ENCODE data around the gene ZNF563. TPM values are rescaled to one million over a fixed set of nuclear protein-coding genes. Genes with fewer than 3 reads are reported as not detected.

The ZNF563 gene
- total and polyA plus RNA-seq, 2 donors (not counting 1 experiment from before 2014, with no cell fraction given) = 1.5 to 7.3 TPM

DNA sequence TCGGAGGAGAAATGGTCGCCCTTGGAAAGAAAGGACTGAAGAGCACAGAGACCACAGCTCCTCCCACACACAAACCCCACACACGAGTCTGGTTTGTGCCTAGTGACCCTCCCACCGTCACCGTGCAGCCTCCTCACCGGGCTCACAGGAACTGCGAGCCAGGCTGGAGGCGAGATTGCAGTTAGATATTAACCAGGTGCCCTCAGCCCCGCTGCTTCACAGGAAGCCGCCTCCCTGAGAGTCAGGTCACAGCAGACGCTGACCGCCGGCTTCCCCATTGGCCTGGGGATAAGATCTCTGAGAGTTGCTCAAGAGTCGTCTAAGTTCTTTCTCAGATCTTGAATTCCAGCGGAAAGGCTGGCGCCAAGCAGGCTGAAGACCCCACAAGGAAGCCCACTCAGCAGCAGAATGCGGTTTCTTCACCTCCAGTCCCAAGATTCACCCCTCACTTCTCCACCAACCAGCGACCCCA lies 39.6 kb downstream of the ZNF563 start:
- Histone ChIP-seq H3K79me2 (ENCODE audit: control insufficient read depth, insufficient read depth, low read length) (peaks cover 58% of the 10 kb centered on the region), H3K27me3 (replicated peaks in 1 of 4; ENCODE audit: control extremely low read depth in 1 of 4, control insufficient read depth in 3 of 4, insufficient read depth in 4 of 4, low read length in 3 of 4) (no peaks in the 10 kb centered on the region), H3K9me3 (ENCODE audit: control extremely low read depth in 1 of 3, control insufficient read depth in 2 of 3, insufficient read depth in 1 of 3, low read length in 2 of 3) (no peaks in the 10 kb centered on the region), H3K4me1 (ENCODE audit: control insufficient read depth in 2 of 2, insufficient read depth in 2 of 2, low read length in 2 of 2) (peaks cover 8 to 21% of the 10 kb centered on the region in 2 donors), H2AFZ (ENCODE audit: insufficient read depth, low read depth, low read length, poor library complexity, severe bottlenecking) (peak overlapping the region; percentile 93), H3K9ac (ENCODE audit: low read length) (peak overlapping the region; percentile 97), H4K20me1 (ENCODE audit: control insufficient read depth, insufficient read depth, low read length, poor library complexity, severe bottlenecking) (peaks cover 19% of the 10 kb centered on the region), H3K4me3 (ENCODE audit: control extremely low read depth in 1 of 5, extremely low read depth in 1 of 5, insufficient read depth in 1 of 5, low read depth in 2 of 5, low read length in 4 of 5) (peak overlapping the region; percentile 57 to 96 (median 91)), H3K4me2 (replicated peaks; ENCODE audit: low read depth, low read length, poor library complexity, severe bottlenecking) (peak overlapping the region; percentile 99), H3K36me3 (replicated peaks in 1 of 2; ENCODE audit: control extremely low read depth in 1 of 2, control insufficient read depth in 1 of 2, extremely low read depth in 1 of 2, insufficient read depth in 2 of 2, low read length in 1 of 2) (no peaks in the 10 kb centered on the region), H3K27ac (ENCODE audit: low read length in 2 of 2) (peak overlapping the region; percentile 82 to 89)
- peak overlapping the region; percentile 94 for H3K27ac Mint-ChIP-seq
- H3K4me3 Mint-ChIP-seq = peak overlapping the region; percentile 99
- peaks cover 37% of the 10 kb centered on the region for H3K4me1 Mint-ChIP-seq
- DNase-seq (peak; percentile 61), ATAC-seq (ENCODE audit: low read depth) (no peak)
- ChIA-PET POLR2A (interaction anchor here (1.2 to 1.6 kb wide), 2 partner anchors 39 to 72 kb away, joined by 7 to 21 read pairs; partner anchors contain the start of genes ZNF442 and ZNF563), CTCF (interaction anchor here (2.0 kb wide), 1 partner anchor 72 kb away, joined by 4 read pairs; the partner anchor contains the start of gene ZNF442)
- H3K27me3 Mint-ChIP-seq = no peaks in the 10 kb centered on the region
- H3K9me3 Mint-ChIP-seq (ENCODE audit: insufficient read depth) = no peaks in the 10 kb centered on the region
- TF ChIP-seq, protein P1, sequence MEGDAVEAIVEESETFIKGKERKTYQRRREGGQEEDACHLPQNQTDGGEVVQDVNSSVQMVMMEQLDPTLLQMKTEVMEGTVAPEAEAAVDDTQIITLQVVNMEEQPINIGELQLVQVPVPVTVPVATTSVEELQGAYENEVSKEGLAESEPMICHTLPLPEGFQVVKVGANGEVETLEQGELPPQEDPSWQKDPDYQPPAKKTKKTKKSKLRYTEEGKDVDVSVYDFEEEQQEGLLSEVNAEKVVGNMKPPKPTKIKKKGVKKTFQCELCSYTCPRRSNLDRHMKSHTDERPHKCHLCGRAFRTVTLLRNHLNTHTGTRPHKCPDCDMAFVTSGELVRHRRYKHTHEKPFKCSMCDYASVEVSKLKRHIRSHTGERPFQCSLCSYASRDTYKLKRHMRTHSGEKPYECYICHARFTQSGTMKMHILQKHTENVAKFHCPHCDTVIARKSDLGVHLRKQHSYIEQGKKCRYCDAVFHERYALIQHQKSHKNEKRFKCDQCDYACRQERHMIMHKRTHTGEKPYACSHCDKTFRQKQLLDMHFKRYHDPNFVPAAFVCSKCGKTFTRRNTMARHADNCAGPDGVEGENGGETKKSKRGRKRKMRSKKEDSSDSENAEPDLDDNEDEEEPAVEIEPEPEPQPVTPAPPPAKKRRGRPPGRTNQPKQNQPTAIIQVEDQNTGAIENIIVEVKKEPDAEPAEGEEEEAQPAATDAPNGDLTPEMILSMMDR (IDR thresholded peaks at IDR 0.05) = no peak
- TF ChIP-seq EZH2 (IDR thresholded peaks at IDR 0.05; ENCODE audit: borderline replicate concordance, insufficient read depth, low read depth, low read length, poor library complexity, severe bottlenecking) = no peak
- WGBS (ENCODE audit: insufficient coverage) = under 1% methylated on average over 15 of the region's 18 CpGs
- intact Hi-C loops (cut with micrococcal nuclease) = loop anchor here (1.0 to 2.0 kb wide), 6 partner anchors 39 to 257 kb away; partner anchors contain the start of genes ZNF136, ZNF442, ZNF443 and ZNF563

DNA sequence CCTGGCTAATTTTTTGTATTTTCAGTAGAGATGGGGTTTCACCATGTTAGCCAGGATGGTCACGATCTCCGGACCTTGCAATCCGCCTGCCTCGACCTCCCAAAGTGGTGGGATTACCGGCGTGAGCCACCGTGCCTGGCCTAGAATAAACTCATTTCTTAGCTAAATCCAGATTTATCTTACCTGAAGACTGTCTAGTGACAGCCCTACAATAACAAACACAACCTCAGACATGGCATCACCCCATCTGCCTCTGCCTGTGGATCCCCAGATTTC lies 43.7 kb downstream of the ZNF563 start:
- Histone ChIP-seq H4K20me1 (ENCODE audit: control insufficient read depth, insufficient read depth, low read length, poor library complexity, severe bottlenecking) (peaks cover 35% of the 10 kb centered on the region), H3K4me2 (replicated peaks; ENCODE audit: low read depth, low read length, poor library complexity, severe bottlenecking) (no peak overlapping the region), H3K27me3 (replicated peaks in 1 of 4; ENCODE audit: control extremely low read depth in 1 of 4, control insufficient read depth in 3 of 4, insufficient read depth in 4 of 4, low read length in 3 of 4) (no peaks in the 10 kb centered on the region), H3K4me3 (ENCODE audit: control extremely low read depth in 1 of 5, extremely low read depth in 1 of 5, insufficient read depth in 1 of 5, low read depth in 2 of 5, low read length in 4 of 5) (no peak overlapping the region), H3K27ac (ENCODE audit: low read length in 2 of 2) (no peak overlapping the region), H3K79me2 (ENCODE audit: control insufficient read depth, insufficient read depth, low read length) (peaks cover 95% of the 10 kb centered on the region), H3K4me1 (ENCODE audit: control insufficient read depth in 2 of 2, insufficient read depth in 2 of 2, low read length in 2 of 2) (peaks cover 8 to 16% of the 10 kb centered on the region in 2 donors), H3K36me3 (replicated peaks in 1 of 2; ENCODE audit: control extremely low read depth in 1 of 2, control insufficient read depth in 1 of 2, extremely low read depth in 1 of 2, insufficient read depth in 2 of 2, low read length in 1 of 2) (peaks cover 0 to 4% of the 10 kb centered on the region in 2 experiments), H3K9ac (ENCODE audit: low read length) (no peak overlapping the region), H2AFZ (ENCODE audit: insufficient read depth, low read depth, low read length, poor library complexity, severe bottlenecking) (no peak overlapping the region), H3K9me3 (ENCODE audit: control extremely low read depth in 1 of 3, control insufficient read depth in 2 of 3, insufficient read depth in 1 of 3, low read length in 2 of 3) (no peaks in the 10 kb centered on the region)
- CTCF ChIA-PET = no interaction called here
- TF ChIP-seq, protein P1 (IDR thresholded peaks at IDR 0.05) = no peak
- no peak for TF ChIP-seq EZH2 (IDR thresholded peaks at IDR 0.05; ENCODE audit: borderline replicate concordance, insufficient read depth, low read depth, low read length, poor library complexity, severe bottlenecking)
- H3K4me1 Mint-ChIP-seq = peaks cover 39% of the 10 kb centered on the region
- intact Hi-C loops (cut with micrococcal nuclease) = no loop called here
- no peak overlapping the region for H3K4me3 Mint-ChIP-seq
- H3K27me3 Mint-ChIP-seq = no peaks in the 10 kb centered on the region
- DNase-seq (no peak), ATAC-seq (ENCODE audit: low read depth) (no peak)
- no peaks in the 10 kb centered on the region for H3K9me3 Mint-ChIP-seq (ENCODE audit: insufficient read depth)
- POLR2A ChIA-PET = no interaction called here
- H3K27ac Mint-ChIP-seq = no peak overlapping the region
- 96% methylated on average over 7 of the region's 7 CpGs for WGBS (ENCODE audit: insufficient coverage)

Measured in B cell (primary cell).